Parathyroid adenoma (tissue), 2 donors: ENCODE measurements around the gene GPATCH3.
"Not testable (repeated sequence)": the region's sequence is repeated elsewhere in the genome, so short reads cannot be mapped to it uniquely, and the experiment has no call there.

Experiments used
- H2AFZ ChIP-seq: fragments of 300-600 bp; sonication (generic); one replicate; pipeline ENCODE4 v1.7.0; 2017; ENCODE audit warnings: antibody characterized with exemption, mild to moderate bottlenecking
- H3K27ac ChIP-seq: fragments of 300-600 bp; sonication (generic); one replicate; pipeline ENCODE4 v1.7.0; 2017
- H3K27me3 ChIP-seq: fragments of 300-600 bp; sonication (generic); one replicate; pipeline ENCODE4 v1.7.0; 2017; ENCODE audit warnings: low read length; ENCODE audit not compliant: control insufficient read depth, insufficient read depth
- H3K36me3 ChIP-seq: fragments of 300-600 bp; sonication (generic); one replicate; pipeline ENCODE4 v1.7.0; 2017; ENCODE audit warnings: low read length; ENCODE audit not compliant: control insufficient read depth, insufficient read depth
- H3K4me1 ChIP-seq: fragments of 300-600 bp; sonication (generic); one replicate; pipeline ENCODE4 v1.7.0; 2017; ENCODE audit warnings: control low read depth
- H3K4me2 ChIP-seq: fragments of 300-600 bp; sonication (generic); one replicate; pipeline ENCODE4 v1.7.0; 2017; ENCODE audit warnings: low read length
- H3K4me3 ChIP-seq: fragments of 300-600 bp; sonication (generic); one replicate; pipeline ENCODE4 v1.7.0; 2017; ENCODE audit warnings: low read depth, low read length
- H3K79me2 ChIP-seq: fragments of 300-600 bp; sonication (generic); one replicate; pipeline ENCODE4 v1.7.0; 2017; ENCODE audit warnings: control low read depth
- H3K9ac ChIP-seq: fragments of 300-600 bp; sonication (generic); one replicate; pipeline ENCODE4 v1.7.0; 2017; ENCODE audit warnings: mild to moderate bottlenecking
- H3K9me3 ChIP-seq: fragments of 300-600 bp; sonication (generic); one replicate; pipeline ENCODE4 v1.7.0; 2017; ENCODE audit warnings: low read length; ENCODE audit not compliant: control insufficient read depth
- CTCF ChIP-seq: fragments of 300-600 bp; sonication (generic); IDR thresholded peaks from one replicate; pipeline ENCODE4 v1.7.0; 2017; ENCODE audit warnings: antibody characterized with exemption, mild to moderate bottlenecking
- donor health status: primary hyperparathyroidism.

Gene GPATCH3

DNA sequence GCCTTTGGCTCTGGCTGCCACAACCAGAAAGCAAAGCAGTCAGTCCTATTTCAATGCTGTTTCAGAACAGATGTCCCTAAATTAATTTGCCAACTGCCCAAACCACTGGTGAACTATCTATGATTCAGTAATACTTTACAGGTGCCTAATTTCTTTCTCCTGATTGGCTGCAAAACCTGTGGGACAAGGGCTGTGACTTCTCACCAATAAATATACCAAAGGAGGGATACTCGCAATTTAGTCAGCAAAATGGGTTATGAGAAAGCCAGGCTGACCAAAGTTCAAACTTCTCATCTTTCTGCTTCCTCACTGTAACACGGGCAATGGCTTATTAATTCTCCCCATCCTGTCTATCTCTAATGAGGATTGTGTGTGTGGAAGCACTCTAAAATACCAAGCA is 22.9 kb downstream of the GPATCH3 start:
- no peaks in the 10 kb centered on the region for H3K9me3 ChIP-seq
- no peak for TF ChIP-seq CTCF
- no peak overlapping the region for H3K4me3 ChIP-seq
- no peak overlapping the region for H3K4me2 ChIP-seq
- H3K9ac ChIP-seq: no peak overlapping the region
- no peaks in the 10 kb centered on the region for H3K79me2 ChIP-seq
- no peak overlapping the region for H3K27ac ChIP-seq
- no peaks in the 10 kb centered on the region for H3K36me3 ChIP-seq
- H2AFZ ChIP-seq: no peak overlapping the region
- no peaks in the 10 kb centered on the region for H3K27me3 ChIP-seq
- H3K4me1 ChIP-seq: no peaks in the 10 kb centered on the region

DNA sequence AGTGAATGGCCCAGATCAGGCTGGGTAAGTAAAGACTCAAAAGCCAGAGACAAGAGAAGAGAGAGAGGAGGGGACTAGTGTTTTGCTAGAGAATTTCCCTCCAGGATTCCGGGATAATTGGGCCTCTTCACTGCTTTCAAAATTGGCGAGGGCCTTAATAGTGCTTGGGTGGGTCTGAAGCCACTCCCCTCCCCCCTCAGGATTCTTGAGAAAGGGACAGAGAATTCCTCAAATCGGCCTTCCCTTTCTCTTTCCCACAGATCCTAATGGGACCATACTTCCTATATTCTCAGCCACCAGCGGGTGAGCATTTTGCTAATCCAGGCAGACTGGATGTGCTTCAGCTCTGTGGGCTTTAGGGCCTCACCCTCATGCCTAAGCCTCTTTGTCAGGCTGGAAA is 25.4 kb downstream of the GPATCH3 start:
- no peaks in the 10 kb centered on the region for H3K36me3 ChIP-seq
- H3K9ac ChIP-seq: no peak overlapping the region
- no peak overlapping the region for H3K27ac ChIP-seq
- no peaks in the 10 kb centered on the region for H3K27me3 ChIP-seq
- no peak overlapping the region for H2AFZ ChIP-seq
- no peaks in the 10 kb centered on the region for H3K79me2 ChIP-seq
- H3K4me2 ChIP-seq: no peak overlapping the region
- TF ChIP-seq CTCF: no peak
- no peaks in the 10 kb centered on the region for H3K9me3 ChIP-seq
- no peak overlapping the region for H3K4me3 ChIP-seq
- H3K4me1 ChIP-seq: no peaks in the 10 kb centered on the region

DNA sequence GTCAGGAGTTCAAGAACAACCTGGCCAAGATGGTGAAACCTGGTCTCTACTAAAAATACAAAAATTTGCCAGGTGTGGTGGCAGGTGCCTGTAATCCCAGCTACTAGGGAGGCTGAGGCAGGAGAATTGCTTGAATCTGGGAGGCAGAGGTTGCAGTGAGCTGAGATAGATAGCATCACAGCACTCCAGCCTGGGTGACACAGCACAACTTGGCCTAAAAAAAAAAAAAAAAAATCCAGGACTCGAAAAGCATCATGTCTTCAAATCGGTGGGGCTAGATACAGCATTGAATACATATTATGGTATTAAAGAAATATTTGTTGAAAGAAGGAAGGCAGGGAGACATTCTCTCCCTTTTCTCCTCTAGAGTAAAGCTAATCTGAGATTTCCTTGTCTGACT is 27.2 kb downstream of the GPATCH3 start:
- not testable (repeated sequence) for H3K27me3 ChIP-seq, H3K9ac ChIP-seq, H3K4me1 ChIP-seq, H3K4me3 ChIP-seq, H2AFZ ChIP-seq, H3K27ac ChIP-seq, H3K9me3 ChIP-seq, H3K79me2 ChIP-seq, H3K4me2 ChIP-seq, H3K36me3 ChIP-seq

- Histone ChIP-seq H3K9me3 (no peaks in the 10 kb centered on the region), H3K4me2 (peak overlapping the region; percentile 100), H3K27me3 (no peaks in the 10 kb centered on the region), H3K27ac (peak overlapping the region; percentile 83), H3K4me3 (peak overlapping the region; percentile 61), H3K36me3 (no peaks in the 10 kb centered on the region), H3K9ac (no peak overlapping the region), H3K79me2 (no peaks in the 10 kb centered on the region), H2AFZ (peak overlapping the region; percentile 90), H3K4me1 (no peaks in the 10 kb centered on the region)
- TF ChIP-seq CTCF: no peak
These were observed 35.4 kb downstream of the GPATCH3 start for GRCh38 chr1:26864610-26865480.

- no peaks in the 10 kb centered on the region for H3K27me3 ChIP-seq
- no peak overlapping the region for H3K9ac ChIP-seq
- H3K4me1 ChIP-seq: no peaks in the 10 kb centered on the region
- H3K27ac ChIP-seq: no peak overlapping the region
- no peak for TF ChIP-seq CTCF
- H3K4me2 ChIP-seq: no peak overlapping the region
- H3K79me2 ChIP-seq: no peaks in the 10 kb centered on the region
- no peaks in the 10 kb centered on the region for H3K9me3 ChIP-seq
- H3K36me3 ChIP-seq: no peaks in the 10 kb centered on the region
- no peak overlapping the region for H3K4me3 ChIP-seq
- H2AFZ ChIP-seq: no peak overlapping the region
These were observed 36.6 kb downstream of the GPATCH3 start for GRCh38 chr1:26863685-26864077.
